ENCODE results near the gene TBC1D22B. TPM values are rescaled to one million over a fixed set of nuclear protein-coding genes. Genes with fewer than 3 reads are reported as not detected.

Gene TBC1D22B
- total RNA-seq, 2 donors from 2014 or later: 7.7 to 11.6 TPM

DNA sequence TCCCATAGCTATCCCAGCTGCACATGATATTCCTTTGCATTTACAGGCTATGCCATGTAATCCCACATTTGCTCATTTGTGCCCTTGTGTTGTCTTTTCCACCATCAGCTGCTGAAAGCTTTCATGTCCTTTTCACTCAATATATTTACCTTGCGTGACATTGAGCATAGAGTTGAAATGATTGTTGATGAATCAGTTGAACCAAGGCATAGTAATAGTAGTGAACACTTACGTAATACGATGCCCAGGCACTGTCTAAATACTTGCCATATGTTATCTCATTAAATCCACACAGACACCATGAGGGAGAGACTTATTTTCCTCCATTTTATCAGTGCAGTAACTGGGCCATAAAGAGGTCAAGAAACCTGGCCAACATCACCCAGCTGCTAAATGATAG lies 109.3 kb downstream of the TBC1D22B start:
- Histone ChIP-seq H3K27ac (peak overlapping the region in 1 of 2 donors; percentile 57), H3K36me3 (peaks cover 10% of the 10 kb centered on the region), H3K4me1 (ENCODE audit: control insufficient read depth in 1 of 2, low read depth in 2 of 2) (peaks cover 21 to 56% of the 10 kb centered on the region in 2 donors), H3K4me3 (no peak overlapping the region), H3K9me3 (no peaks in the 10 kb centered on the region), H3K27me3 (replicated peaks; ENCODE audit: insufficient read depth) (no peaks in the 10 kb centered on the region)
- TF ChIP-seq, protein P1, sequence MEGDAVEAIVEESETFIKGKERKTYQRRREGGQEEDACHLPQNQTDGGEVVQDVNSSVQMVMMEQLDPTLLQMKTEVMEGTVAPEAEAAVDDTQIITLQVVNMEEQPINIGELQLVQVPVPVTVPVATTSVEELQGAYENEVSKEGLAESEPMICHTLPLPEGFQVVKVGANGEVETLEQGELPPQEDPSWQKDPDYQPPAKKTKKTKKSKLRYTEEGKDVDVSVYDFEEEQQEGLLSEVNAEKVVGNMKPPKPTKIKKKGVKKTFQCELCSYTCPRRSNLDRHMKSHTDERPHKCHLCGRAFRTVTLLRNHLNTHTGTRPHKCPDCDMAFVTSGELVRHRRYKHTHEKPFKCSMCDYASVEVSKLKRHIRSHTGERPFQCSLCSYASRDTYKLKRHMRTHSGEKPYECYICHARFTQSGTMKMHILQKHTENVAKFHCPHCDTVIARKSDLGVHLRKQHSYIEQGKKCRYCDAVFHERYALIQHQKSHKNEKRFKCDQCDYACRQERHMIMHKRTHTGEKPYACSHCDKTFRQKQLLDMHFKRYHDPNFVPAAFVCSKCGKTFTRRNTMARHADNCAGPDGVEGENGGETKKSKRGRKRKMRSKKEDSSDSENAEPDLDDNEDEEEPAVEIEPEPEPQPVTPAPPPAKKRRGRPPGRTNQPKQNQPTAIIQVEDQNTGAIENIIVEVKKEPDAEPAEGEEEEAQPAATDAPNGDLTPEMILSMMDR (IDR thresholded peaks at IDR 0.05): no peak
- no peak for ATAC-seq (ENCODE audit: insufficient number of reproducible peaks, low FRiP score, low read depth)
- no peak for DNase-seq (ENCODE audit: low spot score)

DNA sequence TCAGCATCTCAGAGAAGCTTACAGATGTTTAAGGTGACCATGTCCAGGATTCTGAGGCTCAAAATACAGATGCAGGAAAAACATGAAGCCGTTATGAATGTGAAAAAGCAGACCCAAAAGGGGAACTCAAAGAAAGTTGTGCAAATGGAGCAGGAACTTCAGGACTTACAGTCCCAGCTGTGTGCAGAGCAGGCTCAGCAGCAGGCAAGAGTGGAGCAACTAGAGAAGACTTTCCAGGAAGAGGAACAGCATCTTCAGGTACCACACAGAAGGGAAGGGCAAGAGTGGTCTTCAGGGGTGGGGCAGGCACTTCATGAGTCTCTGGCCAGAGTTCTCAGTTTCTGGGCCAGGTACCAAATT lies 111.4 kb downstream of the TBC1D22B start:
- no peak overlapping the region for H3K4me3 ChIP-seq
- peaks cover 32 to 71% of the 10 kb centered on the region in 2 donors for H3K4me1 ChIP-seq (ENCODE audit: control insufficient read depth in 1 of 2, low read depth in 2 of 2)
- ATAC-seq (ENCODE audit: insufficient number of reproducible peaks, low FRiP score, low read depth): no peak
- TF ChIP-seq, protein P1 (IDR thresholded peaks at IDR 0.05): no peak
- H3K36me3 ChIP-seq: no peaks in the 10 kb centered on the region
- H3K27me3 ChIP-seq (replicated peaks; ENCODE audit: insufficient read depth): no peaks in the 10 kb centered on the region
- H3K27ac ChIP-seq: peak overlapping the region; percentile 48 to 60
- no peak for DNase-seq (ENCODE audit: low spot score)
- no peaks in the 10 kb centered on the region for H3K9me3 ChIP-seq

DNA sequence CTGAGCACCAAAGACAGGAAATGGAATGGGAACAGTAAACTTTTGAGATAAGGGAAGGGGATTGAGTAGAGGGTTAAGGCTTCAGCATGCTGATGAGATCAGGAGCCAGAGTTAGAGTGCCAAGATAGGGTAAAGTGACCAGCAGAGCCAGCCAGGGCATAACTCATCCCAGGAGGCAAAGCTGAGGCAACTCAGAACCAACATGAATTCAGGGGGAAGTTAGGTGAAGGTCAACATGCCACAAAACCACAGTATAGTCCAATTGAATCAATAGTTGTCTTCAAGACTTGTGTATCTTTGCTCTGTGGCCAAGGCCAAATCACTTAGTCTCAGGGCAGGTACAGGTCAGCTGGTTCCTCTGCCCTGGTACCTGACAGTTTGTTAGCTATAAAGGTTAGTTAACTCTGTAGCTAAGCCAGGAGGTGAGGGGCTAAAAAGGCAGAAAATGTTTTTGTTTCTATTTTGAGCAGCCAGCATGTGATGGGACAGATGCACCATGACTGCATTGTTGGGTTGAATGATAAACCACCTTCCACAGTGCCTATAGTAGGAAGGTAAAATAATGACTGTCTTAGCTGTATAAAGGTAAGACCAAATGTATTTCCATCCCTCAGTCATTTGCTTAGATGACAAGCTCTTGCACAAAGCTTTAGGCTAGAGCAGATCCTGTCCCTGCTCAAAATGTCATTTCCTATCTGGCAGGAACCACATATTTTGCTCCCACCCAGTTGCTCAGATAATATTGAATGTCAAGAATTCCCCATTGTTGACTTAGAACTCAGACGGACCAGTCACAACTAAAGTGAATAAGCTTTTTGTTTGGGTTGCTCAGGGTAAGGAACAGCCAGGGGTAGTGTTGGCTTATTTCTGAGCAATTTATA lies 112.0 kb downstream of the TBC1D22B start:
- ATAC-seq (ENCODE audit: insufficient number of reproducible peaks, low FRiP score, low read depth) (no peak), DNase-seq (ENCODE audit: low spot score) (no peak)
- Histone ChIP-seq H3K4me1 (ENCODE audit: control insufficient read depth in 1 of 2, low read depth in 2 of 2) (peaks cover 32 to 77% of the 10 kb centered on the region in 2 donors), H3K4me3 (no peak overlapping the region), H3K36me3 (no peaks in the 10 kb centered on the region), H3K27me3 (replicated peaks; ENCODE audit: insufficient read depth) (no peaks in the 10 kb centered on the region), H3K27ac (peak overlapping the region; percentile 48 to 60), H3K9me3 (no peaks in the 10 kb centered on the region)
- TF ChIP-seq, protein P1 (IDR thresholded peaks at IDR 0.05): no peak

DNA sequence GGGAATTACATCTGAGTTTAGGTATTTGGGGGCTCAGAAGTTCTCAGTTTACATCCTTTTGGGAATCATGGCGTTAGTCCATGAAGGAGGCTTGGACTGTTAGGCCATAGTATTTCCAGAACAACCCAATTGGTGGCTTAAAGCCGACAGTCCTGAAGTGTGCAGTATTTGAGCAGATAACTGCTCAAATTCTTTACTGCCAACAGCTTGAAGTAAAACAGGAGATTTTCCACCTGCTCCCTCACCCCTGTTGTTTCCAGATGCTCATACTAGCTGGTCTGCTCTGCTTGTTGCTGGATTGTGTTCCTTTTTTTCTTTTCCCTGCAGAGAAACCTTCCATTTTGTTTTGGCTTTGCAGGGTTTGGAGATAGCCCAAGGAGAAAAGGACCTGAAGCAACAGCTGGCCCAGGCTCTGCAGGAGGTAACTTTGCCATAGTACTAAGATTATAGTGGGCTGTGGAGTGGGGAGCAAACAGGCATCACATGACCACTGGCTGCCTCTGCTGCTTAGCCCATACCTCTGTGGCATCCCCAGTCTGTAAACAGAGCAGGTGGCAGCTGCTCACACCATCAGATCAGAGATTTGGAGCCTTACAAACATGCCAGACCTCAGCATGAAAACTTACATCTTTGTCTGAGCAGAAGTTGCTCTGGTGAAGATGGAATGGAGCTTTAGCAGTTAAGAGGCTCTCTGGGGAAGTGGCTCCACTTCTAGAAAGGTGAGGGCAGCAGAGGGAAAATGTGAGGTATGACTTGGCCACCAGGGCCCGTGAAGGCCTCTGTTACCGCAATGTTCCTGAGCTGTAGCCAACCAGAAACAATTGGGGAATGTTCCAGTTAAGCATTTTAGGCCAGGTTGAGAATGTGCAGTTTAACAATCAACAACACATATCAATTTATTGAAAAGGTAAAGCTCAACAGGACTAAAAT lies 113.8 kb downstream of the TBC1D22B start:
- ATAC-seq (ENCODE audit: insufficient number of reproducible peaks, low FRiP score, low read depth): no peak
- TF ChIP-seq, protein P1 (IDR thresholded peaks at IDR 0.05): peak; percentile 11
- no peaks in the 10 kb centered on the region for H3K9me3 ChIP-seq
- DNase-seq (ENCODE audit: low spot score): no peak
- H3K4me1 ChIP-seq (ENCODE audit: control insufficient read depth in 1 of 2, low read depth in 2 of 2): peaks cover 26 to 65% of the 10 kb centered on the region in 2 donors
- no peaks in the 10 kb centered on the region for H3K36me3 ChIP-seq
- H3K27me3 ChIP-seq (replicated peaks; ENCODE audit: insufficient read depth): no peaks in the 10 kb centered on the region
- H3K27ac ChIP-seq: peak overlapping the region; percentile 39 to 60
- H3K4me3 ChIP-seq: no peak overlapping the region

DNA sequence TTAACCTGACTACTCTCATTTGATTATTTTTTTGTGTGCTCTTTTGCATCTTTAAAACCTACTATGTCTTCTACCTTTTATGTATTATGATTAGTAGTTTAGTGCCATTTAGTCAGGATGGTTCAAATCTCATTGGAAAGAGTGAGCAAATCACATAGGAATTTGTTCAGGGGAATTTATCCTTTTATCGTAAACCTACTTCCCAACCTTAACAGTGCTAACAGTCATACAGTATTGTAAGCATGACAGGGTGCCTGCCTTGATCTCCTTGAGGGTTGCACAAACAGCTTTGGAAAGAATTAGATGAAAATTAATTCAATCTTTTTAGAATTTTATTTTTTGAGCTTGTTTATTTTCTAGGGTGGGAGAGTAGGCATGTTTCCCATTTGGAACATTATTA lies 114.5 kb downstream of the TBC1D22B start:
- H3K9me3 ChIP-seq: no peaks in the 10 kb centered on the region
- peak overlapping the region; percentile 15 to 60 for H3K27ac ChIP-seq
- DNase-seq (ENCODE audit: low spot score): no peak
- no peak for ATAC-seq (ENCODE audit: insufficient number of reproducible peaks, low FRiP score, low read depth)
- H3K27me3 ChIP-seq (replicated peaks; ENCODE audit: insufficient read depth): no peaks in the 10 kb centered on the region
- no peaks in the 10 kb centered on the region for H3K36me3 ChIP-seq
- TF ChIP-seq, protein P1 (IDR thresholded peaks at IDR 0.05): no peak
- no peak overlapping the region for H3K4me3 ChIP-seq
- H3K4me1 ChIP-seq (ENCODE audit: control insufficient read depth in 1 of 2, low read depth in 2 of 2): peaks cover 25 to 58% of the 10 kb centered on the region in 2 donors

Data from thoracic aorta (tissue), 2 donors.